SK-N-SH (cell line): ENCODE results near the gene GABRG3.

Experiments used
- CTCF ChIP-seq: fragments of 200-600 bp; sonication (generic); IDR thresholded peaks from 2 replicates; pipeline ENCODE4 v1.6.1; 2017; ENCODE audit warnings: antibody characterized with exemption, mild to moderate bottlenecking, moderate library complexity
- EP300 ChIP-seq, 2 experiments: IDR thresholded peaks; 2 replicates each; pipeline versions ENCODE4 v1.4.0 to v1.6.1; 2012; ENCODE audit warnings: borderline replicate concordance in 1 of 2, low read depth in 1 of 2, low read length in 1 of 2
- EZH2phosphoT487 ChIP-seq: fragments of 200-600 bp; sonication (generic); IDR thresholded peaks from 2 replicates; pipeline ENCODE4 v1.6.1; 2017; ENCODE audit warnings: low read depth, mixed run types, mild to moderate bottlenecking, antibody characterized with exemption, moderate library complexity, borderline replicate concordance
- MAX ChIP-seq: IDR thresholded peaks from 2 replicates; pipeline ENCODE4 v1.4.0; 2012; ENCODE audit warnings: low read depth
- MXI1 ChIP-seq: IDR thresholded peaks from 2 replicates; pipeline ENCODE4 v1.6.1; 2012; ENCODE audit warnings: mild to moderate bottlenecking, low read depth, low read length, improper control_type of control experiment
- POLR2AphosphoS5 ChIP-seq: IDR thresholded peaks from 2 replicates; pipeline ENCODE4 v1.6.1; 2012; ENCODE audit warnings: low read depth, low read length
- RAD21 ChIP-seq: IDR thresholded peaks from 2 replicates; pipeline ENCODE4 v1.6.1; 2012; ENCODE audit warnings: mild to moderate bottlenecking, low read length
- RCOR1 ChIP-seq: fragments of 150-350 bp; IDR thresholded peaks from 2 replicates; pipeline ENCODE4 v1.6.1; 2017; ENCODE audit warnings: antibody characterized with exemption, low read length
- SMC3 ChIP-seq: IDR thresholded peaks from 2 replicates; pipeline ENCODE4 v1.6.1; 2012; ENCODE audit warnings: low read depth, low read length, improper control_type of control experiment
- TCF12 ChIP-seq: IDR thresholded peaks from 2 replicates; pipeline ENCODE4 v1.4.0; 2012
- TEAD4 ChIP-seq: IDR thresholded peaks from 2 replicates; pipeline ENCODE4 v1.4.0; 2012; ENCODE audit warnings: mild to moderate bottlenecking, borderline replicate concordance; ENCODE audit not compliant: insufficient read depth
- TF ChIP-seq, protein P1 (sequence below): IDR thresholded peaks from 2 replicates; pipeline ENCODE4 v1.4.0; 2012; ENCODE audit warnings: low read depth, borderline replicate concordance
- TF ChIP-seq, protein P2 (sequence below): IDR thresholded peaks from 2 replicates; pipeline ENCODE4 v1.6.1; 2012; ENCODE audit warnings: mild to moderate bottlenecking, low read depth, low read length, moderate library complexity

GRCh38 chr15:27487846-27488245 lies 516.9 kb downstream of the GABRG3 start:
- TF ChIP-seq, protein P1, sequence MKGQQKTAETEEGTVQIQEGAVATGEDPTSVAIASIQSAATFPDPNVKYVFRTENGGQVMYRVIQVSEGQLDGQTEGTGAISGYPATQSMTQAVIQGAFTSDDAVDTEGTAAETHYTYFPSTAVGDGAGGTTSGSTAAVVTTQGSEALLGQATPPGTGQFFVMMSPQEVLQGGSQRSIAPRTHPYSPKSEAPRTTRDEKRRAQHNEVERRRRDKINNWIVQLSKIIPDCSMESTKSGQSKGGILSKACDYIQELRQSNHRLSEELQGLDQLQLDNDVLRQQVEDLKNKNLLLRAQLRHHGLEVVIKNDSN: no peak
- no peak for TF ChIP-seq POLR2AphosphoS5
- TF ChIP-seq CTCF: no peak
- TF ChIP-seq RAD21: no peak
- no peak for TF ChIP-seq SMC3
- TF ChIP-seq, protein P2, sequence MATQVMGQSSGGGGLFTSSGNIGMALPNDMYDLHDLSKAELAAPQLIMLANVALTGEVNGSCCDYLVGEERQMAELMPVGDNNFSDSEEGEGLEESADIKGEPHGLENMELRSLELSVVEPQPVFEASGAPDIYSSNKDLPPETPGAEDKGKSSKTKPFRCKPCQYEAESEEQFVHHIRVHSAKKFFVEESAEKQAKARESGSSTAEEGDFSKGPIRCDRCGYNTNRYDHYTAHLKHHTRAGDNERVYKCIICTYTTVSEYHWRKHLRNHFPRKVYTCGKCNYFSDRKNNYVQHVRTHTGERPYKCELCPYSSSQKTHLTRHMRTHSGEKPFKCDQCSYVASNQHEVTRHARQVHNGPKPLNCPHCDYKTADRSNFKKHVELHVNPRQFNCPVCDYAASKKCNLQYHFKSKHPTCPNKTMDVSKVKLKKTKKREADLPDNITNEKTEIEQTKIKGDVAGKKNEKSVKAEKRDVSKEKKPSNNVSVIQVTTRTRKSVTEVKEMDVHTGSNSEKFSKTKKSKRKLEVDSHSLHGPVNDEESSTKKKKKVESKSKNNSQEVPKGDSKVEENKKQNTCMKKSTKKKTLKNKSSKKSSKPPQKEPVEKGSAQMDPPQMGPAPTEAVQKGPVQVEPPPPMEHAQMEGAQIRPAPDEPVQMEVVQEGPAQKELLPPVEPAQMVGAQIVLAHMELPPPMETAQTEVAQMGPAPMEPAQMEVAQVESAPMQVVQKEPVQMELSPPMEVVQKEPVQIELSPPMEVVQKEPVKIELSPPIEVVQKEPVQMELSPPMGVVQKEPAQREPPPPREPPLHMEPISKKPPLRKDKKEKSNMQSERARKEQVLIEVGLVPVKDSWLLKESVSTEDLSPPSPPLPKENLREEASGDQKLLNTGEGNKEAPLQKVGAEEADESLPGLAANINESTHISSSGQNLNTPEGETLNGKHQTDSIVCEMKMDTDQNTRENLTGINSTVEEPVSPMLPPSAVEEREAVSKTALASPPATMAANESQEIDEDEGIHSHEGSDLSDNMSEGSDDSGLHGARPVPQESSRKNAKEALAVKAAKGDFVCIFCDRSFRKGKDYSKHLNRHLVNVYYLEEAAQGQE: no peak
- no peak for TF ChIP-seq EZH2phosphoT487
- TF ChIP-seq EP300 (IDR thresholded peaks at IDR 0.05; ENCODE audit: borderline replicate concordance in 1 of 2, low read depth in 1 of 2, low read length in 1 of 2): no peak
- TF ChIP-seq TCF12: no peak
- no peak for TF ChIP-seq MAX
- TF ChIP-seq MXI1: no peak
- no peak for TF ChIP-seq TEAD4
- TF ChIP-seq RCOR1: no peak
